Esophagus squamous epithelium (tissue), 4 donors: Measurements from ENCODE around the gene SLC9A6.
"Not testable (repeated sequence)": the region's sequence is repeated elsewhere in the genome, so short reads cannot be mapped to it uniquely, and the experiment has no call there.

ENCODE experiments used
- CTCF ChIP-seq, 6 experiments: fragments of 450-650 bp in 4 of 6; fragments of 200-600 bp in 2 of 6; sonication (generic) in 2 of 6; IDR thresholded peaks; one replicate each; pipeline ENCODE4 v1.5.1; 2016 to 2019; ENCODE audit warnings: antibody characterized with exemption in 6 of 6, mild to moderate bottlenecking in 4 of 6, moderate library complexity in 4 of 6
- POLR2A ChIP-seq, 4 donors: fragments of 450-650 bp; IDR thresholded peaks; one replicate each; pipeline ENCODE4 v1.6.1; 2017; ENCODE audit warnings: antibody characterized with exemption in 4 of 4, mild to moderate bottlenecking in 4 of 4, moderate library complexity in 3 of 4

- TF ChIP-seq CTCF, POLR2A (IDR thresholded peaks at IDR 0.05): not testable (repeated sequence)
These were observed 65.6 kb downstream of the SLC9A6 start for GRCh38 chrX:136050875-136051274.
